ENCODE results near the gene HNRNPA3.
A peak's percentile ranks its signal among the peaks of the same experiment; 100 is the strongest.
"Not testable (repeated sequence)": the region's sequence is repeated elsewhere in the genome, so short reads cannot be mapped to it uniquely, and the experiment has no call there.

The HNRNPA3 gene

GRCh38 chr2:177195194-177195593, 17.4 kb upstream of the HNRNPA3 start:
- TF ChIP-seq CTCF (IDR thresholded peaks at IDR 0.05; ENCODE audit: low read depth, low read length): 0 out of 2 replicates have a peak, but pooled peaks have one; percentile 36
- Histone ChIP-seq H3K27me3 (ENCODE audit: insufficient read depth, low read depth, severe bottlenecking) (no peaks in the 10 kb centered on the region), H3K36me3 (no peaks in the 10 kb centered on the region), H3K4me3 (ENCODE audit: low read depth, low read length) (no peak overlapping the region), H3K9me3 (ENCODE audit: severe bottlenecking) (no peaks in the 10 kb centered on the region), H3K27ac (no peak overlapping the region)
- DNase-seq: no peak

DNA sequence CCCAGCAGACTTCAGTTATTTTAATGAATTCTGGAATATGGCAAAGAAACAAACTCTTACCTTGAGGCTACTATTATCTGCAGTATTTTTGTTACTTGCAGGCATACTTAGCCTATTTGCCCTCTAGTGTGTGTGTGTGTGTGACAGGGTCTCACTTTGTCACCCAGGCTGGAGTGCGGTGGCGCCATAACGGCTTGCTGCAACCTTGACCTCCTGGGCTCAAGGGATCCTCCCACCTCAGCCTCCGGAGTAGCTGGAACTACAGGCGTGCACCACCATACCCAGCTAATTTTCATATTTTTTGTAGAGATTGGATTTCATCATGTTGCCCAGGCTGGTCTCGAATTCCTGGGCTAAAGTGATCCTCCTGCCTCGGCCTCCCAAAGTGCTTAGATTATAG, 12.2 kb upstream of the HNRNPA3 start:
- H3K4me3 ChIP-seq (ENCODE audit: low read depth, low read length); H3K9me3 ChIP-seq (ENCODE audit: severe bottlenecking); H3K27ac ChIP-seq; H3K27me3 ChIP-seq (ENCODE audit: insufficient read depth, low read depth, severe bottlenecking); H3K36me3 ChIP-seq; DNase-seq: not testable (repeated sequence)

DNA sequence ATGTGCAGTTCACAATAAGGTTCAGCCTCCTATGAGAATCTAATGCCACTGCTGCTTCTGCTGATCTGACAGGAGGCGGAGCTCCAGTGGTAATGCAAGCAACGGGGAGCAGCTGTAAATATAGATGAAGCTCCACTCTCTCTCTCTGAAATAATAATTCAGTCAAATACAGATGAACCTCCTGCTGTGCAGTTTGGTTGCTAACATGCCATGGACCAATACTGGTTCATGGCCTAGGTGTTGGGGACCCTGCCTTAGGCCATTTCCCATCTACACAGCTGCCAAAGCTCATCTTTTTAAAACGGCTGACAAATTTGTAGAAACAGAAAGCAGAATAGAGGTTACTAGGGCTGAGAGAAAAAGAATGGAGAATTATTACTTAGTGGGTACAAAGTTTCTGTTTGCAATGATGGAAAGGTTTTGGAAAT, 10.7 kb upstream of the HNRNPA3 start:
- no peak overlapping the region for H3K4me3 ChIP-seq (ENCODE audit: low read depth, low read length)
- no peak for DNase-seq
- no peaks in the 10 kb centered on the region for H3K27me3 ChIP-seq (ENCODE audit: insufficient read depth, low read depth, severe bottlenecking)
- TF ChIP-seq CTCF (IDR thresholded peaks at IDR 0.05; ENCODE audit: low read depth, low read length): no peak
- no peaks in the 10 kb centered on the region for H3K9me3 ChIP-seq (ENCODE audit: severe bottlenecking)
- no peak overlapping the region for H3K27ac ChIP-seq
- H3K36me3 ChIP-seq: no peaks in the 10 kb centered on the region

- Histone ChIP-seq H3K36me3 (no peaks in the 10 kb centered on the region), H3K27ac (no peak overlapping the region), H3K4me3 (ENCODE audit: low read depth, low read length) (no peak overlapping the region), H3K9me3 (ENCODE audit: severe bottlenecking) (no peaks in the 10 kb centered on the region), H3K27me3 (ENCODE audit: insufficient read depth, low read depth, severe bottlenecking) (no peaks in the 10 kb centered on the region)
- DNase-seq: no peak
- no peak for TF ChIP-seq CTCF (IDR thresholded peaks at IDR 0.05; ENCODE audit: low read depth, low read length)
These were observed 8.2 kb upstream of the HNRNPA3 start for GRCh38 chr2:177204417-177204816.

GRCh38 chr2:177207101-177207500, 5.5 kb upstream of the HNRNPA3 start:
- no peak for TF ChIP-seq CTCF (IDR thresholded peaks at IDR 0.05; ENCODE audit: low read depth, low read length)

GRCh38 chr2:177211169-177211568, 1.4 kb upstream of the HNRNPA3 start:
- H3K27ac ChIP-seq: peak overlapping the region; percentile 95
- no peak for DNase-seq
- H3K4me3 ChIP-seq (ENCODE audit: low read depth, low read length): peak overlapping the region; percentile 86

More at GRCh38 chr2:177207101-177207500, 5.5 kb upstream of the HNRNPA3 start:
- H3K36me3 ChIP-seq: no peaks in the 10 kb centered on the region
- no peak overlapping the region; the same call in 1 of the 2 replicates for H3K27ac ChIP-seq
- no peaks in the 10 kb centered on the region for H3K27me3 ChIP-seq (ENCODE audit: insufficient read depth, low read depth, severe bottlenecking)
- no peaks in the 10 kb centered on the region for H3K9me3 ChIP-seq (ENCODE audit: severe bottlenecking)
- no peak for DNase-seq
- no peak overlapping the region for H3K4me3 ChIP-seq (ENCODE audit: low read depth, low read length)

More at GRCh38 chr2:177211169-177211568, 1.4 kb upstream of the HNRNPA3 start:
- no peaks in the 10 kb centered on the region for H3K27me3 ChIP-seq (ENCODE audit: insufficient read depth, low read depth, severe bottlenecking)
- peaks cover 31% of the 10 kb centered on the region for H3K36me3 ChIP-seq
- TF ChIP-seq CTCF (IDR thresholded peaks at IDR 0.05; ENCODE audit: low read depth, low read length): no peak
- no peaks in the 10 kb centered on the region for H3K9me3 ChIP-seq (ENCODE audit: severe bottlenecking)
